Jurkat, Clone E6-1 (cell line): ENCODE measurements around the gene STK38.

Experiments
- DNase-seq: peaks from one replicate; pipeline ENCODE4 v3.0.0-alpha.2; 2011; ENCODE audit warnings: low read depth, low spot score
- H3K4me3 ChIP-seq: 2 replicates; pipeline ENCODE4 v1.5.1; 2011; ENCODE audit warnings: mild to moderate bottlenecking, low read length, control low read depth, moderate library complexity

The STK38 gene

GRCh38 chr6:36571122-36572043 lies 24.1 kb upstream of the STK38 start:
- no peak overlapping the region for H3K4me3 ChIP-seq
- DNase-seq = no peak

DNA sequence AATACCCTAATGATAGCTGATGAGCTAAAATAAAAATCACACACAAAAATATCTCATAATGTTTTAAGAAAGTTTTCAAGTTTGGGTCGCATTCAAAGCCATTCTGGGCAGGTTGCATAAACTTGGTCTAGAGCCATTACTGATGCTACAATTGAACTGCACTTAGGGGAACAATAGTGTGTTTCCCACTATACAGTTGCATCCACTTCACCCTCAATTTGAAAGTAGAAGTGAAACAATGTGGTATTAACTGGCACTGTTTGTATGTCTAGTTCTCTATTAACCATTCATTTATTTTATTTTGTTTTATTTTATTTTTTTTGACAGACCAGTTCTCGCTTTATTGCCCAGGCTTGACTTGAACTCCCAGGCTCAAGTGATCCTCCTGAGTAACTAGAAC lies 23.0 kb upstream of the STK38 start:
- no peak for DNase-seq
- no peak overlapping the region for H3K4me3 ChIP-seq

DNA sequence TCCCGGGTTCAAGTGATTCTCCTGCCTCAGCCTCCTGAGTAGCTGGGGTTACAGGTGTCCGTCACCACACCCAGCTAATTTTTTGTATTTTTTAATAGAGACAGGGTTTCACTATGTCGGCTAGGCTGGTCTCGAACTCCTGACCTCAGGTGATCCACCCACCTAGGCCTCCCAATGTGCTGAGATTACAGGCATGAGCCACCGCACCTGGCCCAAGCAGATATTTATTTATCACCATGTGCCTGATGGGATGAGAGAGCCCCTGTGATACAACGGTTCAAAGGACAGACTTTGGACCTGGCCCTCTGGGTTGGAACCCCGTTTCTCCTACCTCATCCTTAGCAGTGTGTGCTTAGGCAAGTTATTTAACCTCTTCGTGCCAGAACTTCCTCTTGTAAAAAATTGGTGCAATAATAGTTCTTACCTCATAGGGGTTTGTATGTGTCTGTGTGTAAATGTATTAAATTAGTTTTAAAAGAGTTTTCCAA lies 19.2 kb upstream of the STK38 start:
- DNase-seq = no peak
- no peak overlapping the region for H3K4me3 ChIP-seq

GRCh38 chr6:36563928-36564284 lies 16.6 kb upstream of the STK38 start:
- no peak for DNase-seq

DNA sequence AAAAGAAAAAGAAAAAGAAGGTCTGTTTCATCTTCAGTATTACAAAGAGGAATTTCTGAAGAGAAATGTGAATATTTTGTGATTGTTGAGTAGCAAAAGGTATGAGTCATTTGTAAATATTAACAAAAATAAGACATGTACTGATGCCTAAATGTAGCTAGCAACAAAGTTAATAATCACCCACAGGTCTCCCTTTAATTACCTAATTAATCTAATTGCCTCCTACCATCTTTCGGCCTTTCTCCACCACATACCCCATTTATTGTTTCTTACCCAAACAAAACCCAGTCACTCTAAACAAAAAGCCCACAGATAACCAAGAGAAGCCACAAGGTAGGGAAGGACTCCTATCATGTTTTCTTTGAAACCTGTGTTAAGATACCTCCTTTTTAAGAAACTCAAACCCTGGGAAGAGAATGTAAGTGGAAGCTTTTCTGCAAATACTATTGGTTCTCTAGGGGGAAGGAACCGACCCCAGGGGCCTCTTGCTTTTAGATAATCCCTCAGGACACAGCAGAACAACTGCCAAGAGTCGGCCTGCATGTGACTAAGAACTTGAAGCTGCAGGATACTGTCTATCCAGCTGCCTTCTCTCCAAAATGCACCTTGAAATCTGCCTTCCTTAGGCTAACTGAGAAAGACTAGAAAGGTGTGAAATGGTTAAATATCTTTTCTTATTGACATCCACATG lies 16.1 kb upstream of the STK38 start:
- no peak for DNase-seq
- H3K4me3 ChIP-seq = no peak overlapping the region

More at GRCh38 chr6:36563928-36564284, 16.6 kb upstream of the STK38 start:
- no peak overlapping the region for H3K4me3 ChIP-seq

- H3K4me3 ChIP-seq = no peak overlapping the region
- DNase-seq = no peak
Observed at GRCh38 chr6:36560822-36561221, 13.5 kb upstream of the STK38 start.

- no peak for DNase-seq
- no peak overlapping the region for H3K4me3 ChIP-seq
Observed at GRCh38 chr6:36559011-36559793, 11.9 kb upstream of the STK38 start.

GRCh38 chr6:36556281-36556680 lies 9.0 kb upstream of the STK38 start:
- no peak overlapping the region for H3K4me3 ChIP-seq
- no peak for DNase-seq

DNA sequence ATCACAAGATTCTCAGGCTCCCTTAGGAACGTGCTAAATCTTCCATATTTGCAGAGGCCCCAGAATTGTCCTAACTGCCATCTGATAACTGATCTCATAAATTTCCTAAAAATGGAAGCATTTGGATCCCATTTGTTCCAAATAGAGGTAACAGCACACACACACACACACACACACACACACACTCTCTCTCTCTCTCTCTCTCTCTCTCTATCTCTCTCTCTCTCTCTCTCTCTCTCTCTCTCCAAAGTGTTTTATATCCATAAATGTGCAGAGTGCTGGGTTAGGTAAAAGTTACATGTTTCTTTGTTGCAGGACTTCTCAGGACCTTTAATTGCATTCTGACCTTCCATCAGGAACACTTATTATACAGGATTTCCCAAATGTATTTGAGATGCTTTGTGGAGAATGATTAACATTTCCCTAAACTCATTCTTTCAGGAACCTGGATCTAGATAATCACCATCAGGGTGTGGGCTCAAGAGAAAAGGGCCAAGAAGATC lies 8.5 kb upstream of the STK38 start:
- no peak for DNase-seq
- H3K4me3 ChIP-seq = no peak overlapping the region

GRCh38 chr6:36550473-36551000 lies 3.3 kb upstream of the STK38 start:
- H3K4me3 ChIP-seq = no peak overlapping the region

GRCh38 chr6:36548401-36548743 lies 1.1 kb upstream of the STK38 start:
- H3K4me3 ChIP-seq = no peak overlapping the region
- DNase-seq = no peak

More at GRCh38 chr6:36550473-36551000, 3.3 kb upstream of the STK38 start:
- DNase-seq = no peak

DNA sequence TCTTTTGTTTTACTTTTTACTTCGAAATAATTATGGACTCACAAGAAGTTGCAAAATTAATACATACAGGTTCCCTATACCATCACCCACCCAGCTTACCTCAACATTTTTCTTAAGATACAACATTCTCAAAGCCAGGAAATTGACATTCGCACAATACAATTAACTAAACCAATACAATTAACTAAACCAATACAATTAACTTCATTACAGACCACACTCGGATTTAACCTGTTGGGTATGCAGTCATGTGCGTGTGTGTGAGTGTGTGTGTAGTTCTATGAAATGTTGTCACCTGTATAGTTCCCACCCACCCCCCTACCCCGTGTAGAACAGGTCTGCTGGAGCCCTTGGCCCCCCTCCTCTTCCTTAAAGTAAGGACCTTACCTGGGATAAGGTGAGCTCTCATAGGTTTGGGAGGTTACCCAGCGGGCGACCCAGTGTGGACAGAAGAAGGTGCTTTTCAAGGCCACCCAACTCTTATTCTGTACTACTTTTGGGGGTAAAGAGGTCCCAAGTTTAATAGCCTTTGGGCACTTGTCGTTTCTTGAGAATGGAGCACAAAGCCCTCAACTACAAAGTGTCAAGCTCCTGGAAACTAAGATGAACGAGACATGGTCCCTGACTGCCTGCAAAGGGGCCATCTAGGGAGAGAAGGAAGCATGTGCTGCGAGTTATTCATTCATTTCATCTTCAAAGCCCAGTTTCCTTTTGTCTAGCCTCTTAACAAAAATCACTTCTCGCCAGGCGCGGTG lies 544 bp upstream of the STK38 start:
- no peak for DNase-seq
- H3K4me3 ChIP-seq = peak overlapping the region; percentile 76

DNA sequence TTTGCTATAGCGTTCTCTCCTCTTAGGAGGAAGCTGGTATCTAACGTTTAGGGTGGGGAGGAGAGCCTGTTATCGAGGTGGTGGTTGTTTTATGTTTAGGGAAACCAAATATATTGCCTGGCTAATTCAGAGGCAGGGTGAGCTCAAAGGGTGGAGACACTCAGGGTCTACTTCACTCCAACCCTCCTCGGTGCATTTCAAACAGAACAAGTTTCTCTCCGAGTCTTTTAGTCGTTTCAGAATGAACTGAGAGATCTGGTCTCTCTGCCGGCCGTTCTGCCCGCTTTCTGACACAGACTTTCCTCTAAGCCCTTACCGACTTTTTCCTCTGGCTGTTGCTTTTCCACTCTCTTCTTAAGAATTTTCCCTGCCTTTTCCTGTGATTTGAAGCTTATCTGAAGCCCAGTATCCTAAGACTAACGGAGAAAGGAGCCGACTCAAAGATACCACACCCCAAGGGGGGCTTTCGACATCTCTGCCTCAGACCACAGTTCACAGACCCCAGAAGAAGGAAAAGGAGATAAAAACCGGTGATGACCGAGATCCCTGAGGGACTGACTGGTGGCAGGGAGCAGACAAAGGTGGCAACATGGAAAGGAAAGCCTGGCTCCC lies 865 bp downstream of the STK38 start:
- peak overlapping the region; percentile 76 for H3K4me3 ChIP-seq
- DNase-seq = no peak

DNA sequence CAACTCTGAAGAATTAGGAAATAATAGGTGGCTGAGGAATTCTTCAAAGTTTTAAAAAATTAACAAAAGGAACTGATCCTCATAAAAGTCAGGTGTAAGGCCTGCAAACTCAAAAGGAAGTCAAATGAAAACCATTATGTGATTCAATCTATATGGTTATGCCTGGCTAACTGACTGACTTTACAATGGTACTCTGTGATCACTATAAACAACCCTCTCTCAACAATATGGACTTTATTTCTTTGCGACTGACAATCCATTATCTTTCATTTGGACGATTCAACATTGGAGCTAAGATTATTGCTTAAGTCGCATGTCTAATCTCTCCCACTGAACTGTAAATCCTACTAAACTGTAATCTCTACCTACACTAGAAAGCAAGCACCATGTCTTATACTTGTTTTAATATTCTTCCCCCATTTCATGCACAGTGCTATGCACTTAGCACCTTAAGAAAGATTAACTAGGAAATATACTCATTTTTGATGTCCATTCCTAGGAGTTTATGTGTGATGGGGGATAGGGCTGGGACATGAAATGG lies 1.4 kb downstream of the STK38 start:
- H3K4me3 ChIP-seq = peak overlapping the region; percentile 76
- DNase-seq = no peak

GRCh38 chr6:36544228-36544627 lies 3.1 kb downstream of the STK38 start:
- H3K4me3 ChIP-seq = no peak overlapping the region
- DNase-seq = peak; percentile 58

DNA sequence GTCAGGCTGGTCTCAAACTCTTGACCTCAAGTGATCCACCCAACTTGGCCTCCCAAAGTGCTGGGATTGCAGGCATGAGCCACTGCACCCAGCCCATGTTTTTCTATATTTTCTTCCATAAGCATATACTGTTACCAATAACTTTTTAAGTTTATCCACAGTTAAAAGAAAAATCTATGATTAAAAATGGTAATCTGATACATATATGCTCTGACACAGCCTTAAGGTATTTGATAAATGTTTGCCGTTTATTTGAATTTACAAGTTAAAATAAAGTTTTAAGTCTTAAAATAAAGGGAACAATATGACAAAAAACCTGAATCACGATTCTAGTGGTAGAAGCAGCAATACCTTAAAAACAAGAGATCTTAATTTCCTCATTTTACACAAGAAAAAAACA lies 5.2 kb downstream of the STK38 start:
- DNase-seq = no peak
- H3K4me3 ChIP-seq = no peak overlapping the region

- no peak for DNase-seq
- no peak overlapping the region for H3K4me3 ChIP-seq
Observed at GRCh38 chr6:36539814-36540568, 7.3 kb downstream of the STK38 start.
